Body of pancreas (tissue), 4 donors: Measurements from ENCODE around the gene ABR.

Experiments
- POLR2A ChIP-seq, 3 donors: fragments of 450-650 bp; IDR thresholded peaks; one replicate each; pipeline ENCODE4 v1.6.1; 2016; ENCODE audit warnings: antibody characterized with exemption in 3 of 3, mild to moderate bottlenecking in 2 of 3
- TF ChIP-seq, protein P1 (sequence below), 7 experiments: fragments of 450-650 bp in 4 of 7; fragments of 200-600 bp in 3 of 7; sonication (generic) in 3 of 7; IDR thresholded peaks; one replicate each; pipeline ENCODE4 v1.5.1; 2016 to 2019; ENCODE audit warnings: antibody characterized with exemption in 7 of 7

DNA sequence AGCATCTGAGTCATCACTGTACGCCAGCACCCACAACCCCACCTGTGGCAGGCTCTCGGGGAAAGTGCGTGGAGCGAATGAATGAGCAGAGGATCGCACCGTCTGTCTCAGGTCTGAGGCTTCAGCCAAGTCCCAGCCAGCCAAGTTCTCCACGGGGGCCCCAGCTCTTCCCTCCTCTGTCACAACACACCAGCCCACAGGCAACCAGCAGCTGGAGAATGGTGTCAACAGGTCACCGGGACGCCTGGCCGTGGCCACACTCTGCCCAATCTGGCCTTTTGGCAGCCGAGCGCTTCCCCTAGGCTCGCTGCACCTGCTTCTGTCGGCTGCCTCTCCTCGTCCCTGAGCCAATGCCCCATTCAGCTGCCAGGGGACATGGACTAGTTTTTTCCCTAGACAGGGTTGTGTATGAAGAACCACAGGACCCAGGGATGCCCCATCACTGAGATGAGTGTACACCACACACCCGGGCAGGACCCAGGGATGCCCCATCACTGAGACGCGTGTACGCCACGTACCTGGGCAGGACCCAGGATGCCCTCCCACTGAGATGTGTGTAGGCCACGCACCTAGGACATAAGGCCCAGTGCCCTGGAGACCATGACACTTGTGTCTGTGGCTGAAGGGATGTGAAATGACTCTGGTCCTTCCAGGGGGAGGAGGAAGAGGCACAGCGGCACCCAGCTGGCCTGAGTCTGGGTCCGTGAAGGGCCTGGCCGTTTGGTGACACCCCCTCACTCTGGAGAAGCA lies 52.8 kb downstream of the ABR start:
- TF ChIP-seq, protein P1, sequence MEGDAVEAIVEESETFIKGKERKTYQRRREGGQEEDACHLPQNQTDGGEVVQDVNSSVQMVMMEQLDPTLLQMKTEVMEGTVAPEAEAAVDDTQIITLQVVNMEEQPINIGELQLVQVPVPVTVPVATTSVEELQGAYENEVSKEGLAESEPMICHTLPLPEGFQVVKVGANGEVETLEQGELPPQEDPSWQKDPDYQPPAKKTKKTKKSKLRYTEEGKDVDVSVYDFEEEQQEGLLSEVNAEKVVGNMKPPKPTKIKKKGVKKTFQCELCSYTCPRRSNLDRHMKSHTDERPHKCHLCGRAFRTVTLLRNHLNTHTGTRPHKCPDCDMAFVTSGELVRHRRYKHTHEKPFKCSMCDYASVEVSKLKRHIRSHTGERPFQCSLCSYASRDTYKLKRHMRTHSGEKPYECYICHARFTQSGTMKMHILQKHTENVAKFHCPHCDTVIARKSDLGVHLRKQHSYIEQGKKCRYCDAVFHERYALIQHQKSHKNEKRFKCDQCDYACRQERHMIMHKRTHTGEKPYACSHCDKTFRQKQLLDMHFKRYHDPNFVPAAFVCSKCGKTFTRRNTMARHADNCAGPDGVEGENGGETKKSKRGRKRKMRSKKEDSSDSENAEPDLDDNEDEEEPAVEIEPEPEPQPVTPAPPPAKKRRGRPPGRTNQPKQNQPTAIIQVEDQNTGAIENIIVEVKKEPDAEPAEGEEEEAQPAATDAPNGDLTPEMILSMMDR (IDR thresholded peaks at IDR 0.05) = no peak
- no peak for TF ChIP-seq POLR2A (IDR thresholded peaks at IDR 0.05)
